K562 (cell line): ENCODE results near the gene RAI1. TPM values are rescaled to one million over a fixed set of nuclear protein-coding genes. Genes with fewer than 3 reads are reported as not detected.
A peak's percentile ranks its signal among the peaks of the same experiment; 100 is the strongest.

ENCODE experiments used
- CBX1 ChIP-seq: sonication (generic); IDR thresholded peaks from 2 replicates; pipeline ENCODE4 v1.6.1; 2016; ENCODE audit warnings: antibody characterized with exemption, low read depth, mild to moderate bottlenecking
- CHD1 ChIP-seq: fragments of 200-600 bp; sonication (generic); IDR thresholded peaks from one replicate; pipeline ENCODE4 v1.6.1; 2012; ENCODE audit warnings: mild to moderate bottlenecking, moderate library complexity, low read length, inconsistent platforms
- CREM ChIP-seq: IDR thresholded peaks from 2 replicates; pipeline ENCODE4 v1.6.1; 2014; ENCODE audit warnings: antibody characterized with exemption, low read depth
- CTBP1 ChIP-seq: fragments of 450-650 bp; IDR thresholded peaks from 2 replicates; pipeline ENCODE4 v1.6.1; 2016; ENCODE audit warnings: borderline replicate concordance
- DNMT1 ChIP-seq: fragments of 450-650 bp; IDR thresholded peaks from 2 replicates; pipeline ENCODE4 v1.6.1; 2016; ENCODE audit warnings: antibody characterized with exemption, mild to moderate bottlenecking
- DPF2 ChIP-seq: fragments of 450-650 bp; IDR thresholded peaks from 2 replicates; pipeline ENCODE4 v1.6.1; 2016
- ESRRB ChIP-seq: fragments of 250-450 bp; sonication (Bioruptor Pico); IDR thresholded peaks from 2 replicates; pipeline ENCODE4 v1.5.0; 2020; ENCODE audit warnings: mild to moderate bottlenecking, moderate library complexity, borderline replicate concordance
- ID3 ChIP-seq, 2 experiments: fragments of 250-450 bp in 1 of 2; fragments of 450-650 bp in 1 of 2; sonication (Bioruptor Pico) in 1 of 2; IDR thresholded peaks; 2 replicates each; pipeline versions ENCODE4 v1.6.1 to v1.8.0; 2016 to 2021; ENCODE audit warnings: mild to moderate bottlenecking in 2 of 2, moderate library complexity in 2 of 2, missing compliant biosample characterization in 1 of 2, missing genetic modification characterization in 1 of 2
- IRF2 ChIP-seq: sonication (generic); formaldehyde crosslinking; IDR thresholded peaks from 2 replicates; pipeline ENCODE4 v1.8.1; 2022; ENCODE audit warnings: mild to moderate bottlenecking, missing genetic modification reagents
- NCOA2 ChIP-seq, 2 experiments: fragments of 450-650 bp; IDR thresholded peaks; 2 replicates each; pipeline ENCODE4 v1.6.1; 2018; ENCODE audit warnings: mild to moderate bottlenecking in 2 of 2, moderate library complexity in 1 of 2; ENCODE audit not compliant: partially characterized antibody in 2 of 2
- PHB2 ChIP-seq: fragments of 450-650 bp; IDR thresholded peaks from 2 replicates; pipeline ENCODE4 v1.6.1; 2017; ENCODE audit warnings: low read depth
- PHF8 ChIP-seq: fragments of 200-600 bp; sonication (generic); IDR thresholded peaks from 2 replicates; pipeline ENCODE4 v1.6.1; 2012; ENCODE audit warnings: mixed run types, mild to moderate bottlenecking, inconsistent platforms, low read length, moderate library complexity, borderline replicate concordance
- PRPF4 ChIP-seq: fragments of 200-400 bp; formaldehyde crosslinking; IDR thresholded peaks from one replicate; pipeline ENCODE4 v1.6.1; 2017; ENCODE audit warnings: low read length, low read depth, mild to moderate bottlenecking; ENCODE audit not compliant: insufficient read depth, poor library complexity, severe bottlenecking
- RHOXF2B ChIP-seq: fragments of 250-450 bp; sonication (Bioruptor Pico); conservative IDR thresholded peaks from 2 replicates; pipeline ENCODE4 v1.5.1; 2021
- TCF7 ChIP-seq: sonication (generic); IDR thresholded peaks from 2 replicates; pipeline ENCODE4 v1.6.1; 2016; ENCODE audit warnings: antibody characterized with exemption, borderline replicate concordance
- TFAM ChIP-seq: fragments of 250-450 bp; sonication (Bioruptor Pico); conservative IDR thresholded peaks from 2 replicates; pipeline ENCODE4 v1.5.0; 2021; ENCODE audit warnings: mild to moderate bottlenecking, moderate library complexity
- TFE3 ChIP-seq: fragments of 450-650 bp; formaldehyde crosslinking; IDR thresholded peaks from 2 replicates; pipeline ENCODE4 v1.4.0; 2020; ENCODE audit warnings: mild to moderate bottlenecking, mixed read lengths
- ZBTB34 ChIP-seq: fragments of 250-450 bp; sonication (Bioruptor Pico); IDR thresholded peaks from 2 replicates; pipeline ENCODE4 v1.8.0; 2021; ENCODE audit warnings: mild to moderate bottlenecking, moderate library complexity
- ZNF76 ChIP-seq: fragments of 250-450 bp; sonication (Bioruptor Pico); IDR thresholded peaks from 2 replicates; pipeline ENCODE4 v1.4.0; 2020; ENCODE audit warnings: mild to moderate bottlenecking, moderate library complexity, borderline replicate concordance
- ZNF785 ChIP-seq: fragments of 250-450 bp; sonication (Bioruptor Pico); IDR thresholded peaks from 2 replicates; pipeline ENCODE4 v1.4.0; 2020; ENCODE audit warnings: mild to moderate bottlenecking
- ZSCAN29 ChIP-seq: fragments of 450-650 bp; IDR thresholded peaks from 2 replicates; pipeline ENCODE4 v1.6.1; 2017
- polyA plus RNA-seq, 8 experiments: library from polyadenylated mRNA; depleted of rRNA in 4 of 8; stranded (reverse) in 5 of 8; unstranded in 3 of 8; fragments of >200 nt; fragmentation: Nextera tagmentation in 2 of 8; fragmentation: Illumina TruSeq in 1 of 8; extraction: Ambion mirVana in 2 of 8; extraction: Trizol in 1 of 8; gene quantifications; 2 replicates each; pipeline versions ENCODE4 v1.2.1 to v1.2.3, GENCODE V29; 2011 to 2014; ENCODE audit warnings: inconsistent platforms in 1 of 8, missing spikeins in 1 of 8
- total RNA-seq, 7 experiments: library from RNA; depleted of rRNA in 6 of 7; stranded (reverse); fragments of >200 nt in 6 of 7; fragmentation: Illumina TruSeq in 2 of 7; extraction: Trizol in 2 of 7; gene quantifications; 2 replicates each; pipeline versions ENCODE4 v1.2.1 to v1.2.3, GENCODE V29; 2011 to 2021; ENCODE audit warnings: low replicate concordance in 1 of 7
- TF ChIP-seq, protein P1 (sequence below): fragments of 250-450 bp; sonication (Bioruptor Pico); IDR thresholded peaks from 2 replicates; pipeline ENCODE4 v1.5.0; 2021; ENCODE audit warnings: mild to moderate bottlenecking, moderate library complexity

RAI1 gene
- total and polyA plus RNA-seq, 9 of the 15 experiments (the other 6 are each of a cell fraction or from before 2014, with no cell fraction given) = 0.68 to 19.9 (median 5.5) TPM

GRCh38 chr17:17663160-17664063, 17.8 kb upstream of the RAI1 start (continued):
- no peak; the same call in 1 of the 2 replicates for TF ChIP-seq PHF8
- TF ChIP-seq ID3 (CRISPR knock-in tag; IDR thresholded peaks at IDR 0.05) = no peak
- TF ChIP-seq ID3 (tag; IDR thresholded peaks at IDR 0.05) = no peak
- no peak for TF ChIP-seq PRPF4
- no peak for TF ChIP-seq ZNF785 (CRISPR knock-in tag)
- TF ChIP-seq ZBTB34 = no peak
- TF ChIP-seq TFE3 (CRISPR knock-in tag) = no peak
- no peak for TF ChIP-seq RHOXF2B
- no peak for TF ChIP-seq IRF2 (CRISPR knock-in tag)
- no peak for TF ChIP-seq DNMT1
- no peak for TF ChIP-seq CHD1
- no peak for TF ChIP-seq TCF7
- TF ChIP-seq CBX1 = 0 out of 2 replicates have a peak, but pooled peaks have one; percentile 41
- TF ChIP-seq DPF2 = peak; percentile 66
- TF ChIP-seq ESRRB (CRISPR knock-in tag) = no peak
- peak; percentile 60 for TF ChIP-seq CREM
- no peak for TF ChIP-seq PHB2
- TF ChIP-seq, protein P1, sequence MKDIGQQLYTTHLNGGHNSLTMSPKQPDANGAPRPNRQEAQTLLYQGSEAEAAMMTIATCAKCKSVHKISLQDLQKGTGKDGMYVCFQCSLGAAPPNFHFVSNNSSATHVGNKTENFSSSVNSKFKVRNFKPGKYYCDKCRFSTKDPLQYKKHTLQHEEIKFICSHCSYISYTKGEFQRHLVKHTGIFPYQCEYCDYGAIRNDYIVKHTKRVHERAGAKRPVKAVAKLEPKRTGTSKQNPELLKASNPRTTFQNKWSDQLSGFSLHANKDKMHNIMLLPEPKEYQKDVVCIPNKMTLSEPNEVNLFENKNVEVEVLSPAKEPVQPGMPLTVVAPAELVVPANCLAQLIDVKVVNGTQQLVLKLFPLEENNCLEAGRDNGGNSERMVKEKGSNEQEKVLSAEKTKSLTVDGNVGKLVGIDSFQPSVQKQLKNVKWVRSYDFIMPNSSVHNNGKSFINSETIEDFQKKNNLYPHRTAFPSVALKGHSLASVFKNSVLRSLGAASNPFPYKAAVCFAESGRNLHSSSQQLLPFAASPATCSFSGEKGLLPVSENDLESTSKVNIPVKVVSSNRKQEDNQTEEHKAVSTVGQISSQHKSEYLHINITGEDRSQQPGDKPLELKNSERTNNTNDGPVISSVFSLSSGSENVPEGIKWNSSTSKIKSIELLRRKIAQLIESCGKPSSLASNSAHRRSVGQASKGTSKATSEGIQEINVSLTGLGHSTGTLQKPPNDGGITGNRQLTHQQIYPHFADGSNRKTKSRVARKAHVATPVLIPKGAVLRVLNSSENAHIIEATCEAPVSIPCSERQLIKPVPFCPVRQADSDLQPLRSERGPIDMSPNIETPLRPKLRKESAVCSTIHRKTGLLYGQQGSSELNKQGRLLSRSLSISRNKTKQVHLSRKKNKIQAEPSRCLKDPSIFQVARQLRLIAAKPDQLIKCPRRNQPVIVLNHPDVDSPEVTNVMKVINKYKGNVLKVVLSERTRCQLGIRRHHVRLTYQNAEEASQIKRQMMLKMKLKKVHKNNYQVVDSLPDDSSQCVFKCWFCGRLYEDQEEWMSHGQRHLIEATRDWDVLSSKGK (CRISPR knock-in tag) = no peak
- TF ChIP-seq TFAM (CRISPR knock-in tag) = no peak
- no peak for TF ChIP-seq ZSCAN29
- TF ChIP-seq ZNF76 (CRISPR knock-in tag) = no peak
- TF ChIP-seq NCOA2 (IDR thresholded peaks at IDR 0.05; ENCODE audit: partially characterized antibody in 2 of 2) = no peak
- no peak for TF ChIP-seq CTBP1
